Suprapubic skin (tissue), 4 donors: Measurements from ENCODE around the gene SLC24A1. TPM values are rescaled to one million over a fixed set of nuclear protein-coding genes. Genes with fewer than 3 reads are reported as not detected.

Experiments
- DNase-seq, 2 donors: peaks; one replicate each; pipeline ENCODE4 v3.0.0-alpha.2; 2019; ENCODE audit warnings: low spot score in 2 of 2
- H3K27ac ChIP-seq: fragments of 200-600 bp; sonication (generic); one replicate; pipeline ENCODE4 v1.5.1; 2019
- H3K27me3 ChIP-seq: fragments of 200-600 bp; sonication (generic); one replicate; pipeline ENCODE4 v1.5.1; 2019
- H3K36me3 ChIP-seq: fragments of 200-600 bp; sonication (generic); one replicate; pipeline ENCODE4 v1.5.1; 2019
- H3K4me1 ChIP-seq: fragments of 200-600 bp; sonication (generic); one replicate; pipeline ENCODE4 v1.5.1; 2019
- H3K4me3 ChIP-seq: fragments of 200-600 bp; sonication (generic); one replicate; pipeline ENCODE4 v1.5.1; 2019; ENCODE audit warnings: mild to moderate bottlenecking
- H3K9me3 ChIP-seq: fragments of 200-600 bp; sonication (generic); one replicate; pipeline ENCODE4 v1.5.1; 2019
- CTCF ChIP-seq, 2 donors: fragments of 200-600 bp in 1 of 2; fragments of 450-650 bp in 1 of 2; sonication (generic) in 1 of 2; IDR thresholded peaks; one replicate each; pipeline ENCODE4 v1.5.1; 2016 to 2019; ENCODE audit warnings: antibody characterized with exemption in 2 of 2, mild to moderate bottlenecking in 1 of 2, moderate library complexity in 1 of 2
- EP300 ChIP-seq: sonication (generic); formaldehyde crosslinking; IDR thresholded peaks from one replicate; pipeline ENCODE4 v1.6.1; 2017; ENCODE audit warnings: antibody characterized with exemption
- POLR2A ChIP-seq, 2 donors: fragments of 450-650 bp; IDR thresholded peaks; one replicate each; pipeline ENCODE4 v1.6.1; 2017; ENCODE audit warnings: antibody characterized with exemption in 2 of 2, mild to moderate bottlenecking in 2 of 2, moderate library complexity in 2 of 2
- POLR2AphosphoS5 ChIP-seq, 3 donors: sonication (generic); formaldehyde crosslinking; IDR thresholded peaks; one replicate each; pipeline ENCODE4 v1.6.1; 2017; ENCODE audit warnings: antibody characterized with exemption in 3 of 3
- WGBS: methylation state at CpG from one replicate; pipeline ENCODE4 v1.1.5; 2018; 5-methylcytosine and 5-hydroxymethylcytosine counted together
- total RNA-seq, 4 donors: library from RNA; depleted of rRNA; stranded (reverse); fragments of >200 nt; gene quantifications; one replicate each; pipeline ENCODE4 v1.1.0, GENCODE V29; 2016

The SLC24A1 gene
- total RNA-seq, 4 donors from 2014 or later: 4.5 to 14.0 (median 9.4) TPM

DNA sequence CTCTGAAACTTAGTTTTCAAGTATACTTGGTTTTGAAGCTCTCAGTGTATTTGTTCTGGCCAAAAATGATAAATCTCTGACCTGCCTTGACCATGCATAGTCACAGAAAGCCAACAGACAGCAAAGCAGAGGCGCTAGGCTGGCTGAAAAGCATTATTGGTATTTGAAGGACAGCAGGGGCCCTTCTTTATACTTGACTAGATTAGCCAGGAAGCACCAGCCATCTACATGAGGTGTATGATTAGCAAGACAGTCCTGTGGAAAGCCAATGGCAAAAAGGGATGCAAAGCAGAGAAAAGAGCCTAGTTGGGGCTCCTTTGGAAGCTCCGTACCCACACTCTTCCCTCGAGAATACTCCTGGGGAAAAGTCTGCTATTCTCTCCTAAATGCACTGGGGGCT, 7.8 kb downstream of the SLC24A1 start:
- Histone ChIP-seq H3K27ac (no peak overlapping the region), H3K9me3 (no peaks in the 10 kb centered on the region), H3K27me3 (no peaks in the 10 kb centered on the region), H3K36me3 (peaks cover 25% of the 10 kb centered on the region), H3K4me1 (no peaks in the 10 kb centered on the region), H3K4me3 (no peak overlapping the region)
- TF ChIP-seq POLR2AphosphoS5 (IDR thresholded peaks at IDR 0.05) (no peak), EP300 (no peak), POLR2A (IDR thresholded peaks at IDR 0.05) (no peak), CTCF (IDR thresholded peaks at IDR 0.05) (no peak)
- 98% methylated on average over 3 of the region's 3 CpGs for WGBS
- no peak for DNase-seq

DNA sequence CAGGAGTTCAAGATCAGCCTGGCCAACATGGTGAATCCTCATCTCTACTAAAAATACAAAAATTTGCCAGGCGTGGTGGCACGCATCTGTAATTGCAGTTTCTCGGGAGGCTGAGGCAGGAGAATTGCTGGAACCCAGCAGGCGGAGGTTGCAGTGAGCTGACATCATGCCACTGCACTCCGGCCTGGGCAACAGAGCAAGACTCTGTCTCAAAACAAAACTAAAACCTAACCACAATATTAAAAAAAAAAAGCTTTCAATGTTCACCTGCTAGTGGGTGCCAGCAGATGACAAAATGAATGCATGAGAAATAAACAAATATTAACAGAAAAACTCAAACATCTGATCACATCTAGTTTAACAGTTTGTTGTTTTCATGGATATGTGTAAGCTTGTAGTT, 9.0 kb downstream of the SLC24A1 start:
- no peak overlapping the region for H3K27ac ChIP-seq
- H3K36me3 ChIP-seq: peaks cover 13% of the 10 kb centered on the region
- no peak overlapping the region for H3K4me3 ChIP-seq
- no peaks in the 10 kb centered on the region for H3K4me1 ChIP-seq
- WGBS: 91% methylated on average over 5 of the region's 5 CpGs
- H3K27me3 ChIP-seq: no peaks in the 10 kb centered on the region
- TF ChIP-seq POLR2AphosphoS5 (IDR thresholded peaks at IDR 0.05) (no peak), CTCF (IDR thresholded peaks at IDR 0.05) (no peak), EP300 (no peak), POLR2A (IDR thresholded peaks at IDR 0.05) (no peak)
- no peaks in the 10 kb centered on the region for H3K9me3 ChIP-seq
- DNase-seq: no peak

DNA sequence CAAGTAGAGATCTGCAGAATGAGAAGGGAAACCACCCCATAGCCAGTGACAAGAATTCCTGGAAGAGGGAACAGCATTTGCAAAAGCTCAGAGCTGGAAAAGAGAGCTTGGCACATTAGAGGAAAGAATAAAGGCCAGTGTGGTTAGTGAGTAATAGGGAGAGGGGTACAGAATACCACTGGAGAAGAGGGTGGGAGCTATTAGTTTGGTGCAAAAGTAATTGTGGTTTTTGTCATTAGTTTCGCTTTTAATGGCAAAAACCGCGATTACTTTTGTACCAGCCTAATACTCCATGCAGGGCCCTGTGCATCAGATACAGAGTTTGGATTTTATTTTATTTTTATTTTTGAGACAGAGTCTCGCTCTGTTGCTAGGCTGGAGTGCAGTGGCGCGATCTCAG, 9.8 kb downstream of the SLC24A1 start:
- TF ChIP-seq CTCF (IDR thresholded peaks at IDR 0.05): no peak
- TF ChIP-seq POLR2A (IDR thresholded peaks at IDR 0.05): no peak
- TF ChIP-seq EP300: no peak
- TF ChIP-seq POLR2AphosphoS5 (IDR thresholded peaks at IDR 0.05): no peak
- Histone ChIP-seq H3K9me3 (no peaks in the 10 kb centered on the region), H3K4me1 (no peaks in the 10 kb centered on the region), H3K27me3 (no peaks in the 10 kb centered on the region), H3K36me3 (peaks cover 6% of the 10 kb centered on the region), H3K27ac (no peak overlapping the region), H3K4me3 (no peak overlapping the region)
- 93% methylated on average over 6 of the region's 6 CpGs for WGBS
- DNase-seq: no peak

- TF ChIP-seq POLR2A (IDR thresholded peaks at IDR 0.05): no peak
- no peak for TF ChIP-seq POLR2AphosphoS5 (IDR thresholded peaks at IDR 0.05)
- no peak for TF ChIP-seq CTCF (IDR thresholded peaks at IDR 0.05)
- TF ChIP-seq EP300: no peak
- DNase-seq: no peak
- no peaks in the 10 kb centered on the region for H3K4me1 ChIP-seq
- H3K4me3 ChIP-seq: no peak overlapping the region
- WGBS: 85% methylated on average over 4 of the region's 4 CpGs
- no peak overlapping the region for H3K27ac ChIP-seq
- H3K36me3 ChIP-seq: peaks cover 4% of the 10 kb centered on the region
- H3K27me3 ChIP-seq: no peaks in the 10 kb centered on the region
- no peaks in the 10 kb centered on the region for H3K9me3 ChIP-seq
These were observed 11.1 kb downstream of the SLC24A1 start for GRCh38 chr15:65632780-65633375.

GRCh38 chr15:65633752-65634151, 12.0 kb downstream of the SLC24A1 start:
- Histone ChIP-seq H3K27me3 (no peaks in the 10 kb centered on the region), H3K36me3 (no peaks in the 10 kb centered on the region), H3K4me3 (no peak overlapping the region), H3K27ac (no peak overlapping the region), H3K9me3 (no peaks in the 10 kb centered on the region), H3K4me1 (peaks cover 6% of the 10 kb centered on the region)
- no peak for TF ChIP-seq CTCF (IDR thresholded peaks at IDR 0.05)
- no peak for TF ChIP-seq POLR2AphosphoS5 (IDR thresholded peaks at IDR 0.05)
- TF ChIP-seq POLR2A (IDR thresholded peaks at IDR 0.05): no peak
- TF ChIP-seq EP300: no peak
- 86% methylated on average over 2 of the region's 2 CpGs for WGBS
- no peak for DNase-seq
